GM21515 (cell line): ENCODE results near the gene SLBP.
A peak's percentile ranks its signal among the peaks of the same experiment; 100 is the strongest.
"Not testable (repeated sequence)": the region's sequence is repeated elsewhere in the genome, so short reads cannot be mapped to it uniquely, and the experiment has no call there.

Source experiments
- ATAC-seq: cut with Tn5 transposase; IDR thresholded peaks from one replicate; pipeline ENCODE4 v1.9.1; 2021; ENCODE audit not compliant: unreplicated experiment

The SLBP gene

DNA sequence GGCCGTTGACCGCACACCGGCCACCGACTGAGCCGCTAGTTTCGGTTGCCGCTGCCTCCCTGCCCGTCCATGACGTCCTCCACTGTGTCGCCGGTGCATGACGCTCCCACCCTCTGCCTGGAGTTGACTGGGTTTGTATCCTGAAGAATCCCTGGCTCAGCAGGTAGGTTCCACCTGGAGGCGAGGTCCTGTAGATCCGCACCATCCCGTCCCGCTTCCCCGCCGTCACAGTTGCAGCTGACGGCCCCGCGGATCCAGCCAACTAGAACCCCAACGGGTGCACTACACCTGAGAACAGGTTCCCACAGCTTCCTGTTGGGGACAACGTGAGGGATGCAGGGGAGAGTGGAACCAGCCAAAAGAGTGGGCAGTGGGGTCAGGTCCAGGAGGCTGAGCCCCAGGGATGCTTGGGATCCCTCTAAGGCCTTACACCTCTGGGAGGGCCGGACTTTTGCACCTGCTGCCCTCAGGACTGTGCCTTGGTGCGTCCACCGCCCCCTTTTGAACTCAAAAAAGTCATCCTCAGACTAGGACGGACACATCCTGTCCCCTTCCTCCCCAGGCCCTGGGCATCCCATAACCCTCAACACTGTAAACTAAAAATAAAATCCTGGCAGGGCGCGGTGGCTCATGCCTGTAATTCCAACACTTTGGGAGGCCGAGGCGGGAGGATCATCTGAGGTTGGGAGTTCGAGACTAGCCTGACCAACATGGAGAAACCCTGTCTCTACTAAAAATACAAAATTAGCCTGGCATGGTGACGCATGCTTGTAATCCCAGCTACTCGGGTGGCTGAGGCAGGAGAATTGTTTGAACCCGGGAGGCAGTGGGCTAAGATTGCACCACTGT, 1.1 kb upstream of the SLBP start:
- no peak for ATAC-seq

DNA sequence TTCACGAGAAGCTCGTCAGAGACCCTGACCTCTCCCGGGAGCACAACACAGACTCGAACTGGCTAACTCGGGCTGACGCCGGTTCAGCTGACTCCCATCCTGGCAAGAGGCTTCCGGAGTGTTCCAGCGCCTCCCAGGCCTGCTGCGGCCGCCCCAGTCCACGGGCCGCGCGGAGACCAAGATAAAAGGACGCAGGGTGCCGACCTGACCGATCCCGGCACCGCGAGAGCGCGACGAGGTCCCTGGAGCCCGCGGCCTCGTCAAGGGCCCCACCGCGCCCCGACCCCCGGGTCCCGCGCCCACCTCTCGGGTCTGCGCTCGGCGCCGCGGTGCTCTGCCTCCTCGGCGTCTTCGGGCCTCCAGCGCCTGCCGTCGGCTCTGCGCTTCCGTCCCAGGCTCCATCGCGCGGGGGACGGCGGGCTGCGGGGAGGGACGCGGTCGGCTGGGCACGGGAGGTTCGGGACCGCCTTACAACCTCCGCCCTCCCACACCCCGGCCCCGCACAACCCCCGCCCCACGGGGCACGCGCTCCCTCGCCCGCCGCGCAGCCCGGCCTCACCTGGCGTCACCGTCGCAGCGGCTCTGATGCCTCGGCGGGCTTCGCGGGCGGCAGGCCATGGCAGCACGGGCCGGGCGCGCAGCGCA, 426 bp downstream of the SLBP start:
- ATAC-seq: peak; percentile 9

DNA sequence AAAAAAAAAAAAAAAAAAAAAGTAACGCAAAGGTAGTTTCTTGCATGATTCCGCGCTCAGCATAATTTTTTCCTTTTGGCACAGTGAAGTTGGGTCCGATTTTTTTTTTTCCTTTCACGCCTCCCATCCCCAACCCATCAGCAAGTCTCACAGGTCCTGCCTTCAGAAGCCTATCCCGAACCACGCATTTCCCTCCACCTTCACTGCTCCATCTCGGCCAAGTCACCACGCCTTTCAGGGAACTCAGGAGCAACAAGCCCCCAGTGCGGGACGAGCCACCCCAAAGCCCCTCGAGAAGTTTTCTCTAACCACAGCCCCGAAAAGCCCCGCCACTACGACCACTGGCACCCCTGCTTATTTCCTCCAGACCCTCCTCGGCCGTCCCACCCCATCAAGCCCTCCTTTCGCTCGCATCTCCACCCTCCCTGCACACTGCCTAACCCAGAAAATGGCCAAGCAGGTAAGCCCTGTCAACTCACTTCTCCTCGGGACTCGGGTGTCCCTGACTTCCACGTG, 1.0 kb downstream of the SLBP start:
- ATAC-seq: no peak

DNA sequence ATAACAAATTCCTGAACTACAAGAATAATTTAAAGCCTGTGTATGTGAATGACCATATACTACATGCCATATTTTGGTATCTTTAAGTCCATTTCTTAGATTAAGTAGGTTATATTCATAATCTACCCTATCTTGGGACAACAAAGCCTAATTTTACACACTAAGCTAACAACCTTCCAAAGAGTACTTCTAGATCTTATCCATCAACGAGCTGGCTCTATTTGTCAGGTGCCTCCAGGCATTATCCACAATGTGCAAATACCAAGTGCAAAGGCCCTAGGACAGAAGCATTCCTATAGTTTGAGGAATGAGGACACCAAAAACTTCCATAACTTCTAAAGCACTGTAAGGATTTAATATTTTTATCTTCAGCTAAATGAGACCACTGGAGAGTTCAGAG, 3.5 kb downstream of the SLBP start:
- no peak for ATAC-seq

DNA sequence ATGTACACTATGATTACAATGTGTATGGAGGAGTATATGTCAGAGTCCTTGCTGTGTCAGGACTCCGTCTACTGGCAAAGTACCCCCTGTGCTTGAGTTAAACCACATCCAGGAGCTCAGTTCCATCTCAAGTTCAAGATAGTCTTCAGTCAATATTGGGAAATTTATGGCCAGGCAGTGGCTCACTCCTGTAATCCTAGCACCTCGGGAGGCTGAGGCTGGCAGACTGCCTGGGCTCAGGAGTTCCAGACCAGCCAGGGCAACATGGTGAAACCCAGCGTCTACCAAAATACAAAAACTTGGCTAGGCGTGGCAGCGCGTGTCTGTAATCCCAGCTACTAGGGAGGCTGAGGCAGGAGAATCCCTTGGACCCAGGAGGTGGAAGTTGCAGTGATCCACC, 5.8 kb downstream of the SLBP start:
- ATAC-seq: no peak

DNA sequence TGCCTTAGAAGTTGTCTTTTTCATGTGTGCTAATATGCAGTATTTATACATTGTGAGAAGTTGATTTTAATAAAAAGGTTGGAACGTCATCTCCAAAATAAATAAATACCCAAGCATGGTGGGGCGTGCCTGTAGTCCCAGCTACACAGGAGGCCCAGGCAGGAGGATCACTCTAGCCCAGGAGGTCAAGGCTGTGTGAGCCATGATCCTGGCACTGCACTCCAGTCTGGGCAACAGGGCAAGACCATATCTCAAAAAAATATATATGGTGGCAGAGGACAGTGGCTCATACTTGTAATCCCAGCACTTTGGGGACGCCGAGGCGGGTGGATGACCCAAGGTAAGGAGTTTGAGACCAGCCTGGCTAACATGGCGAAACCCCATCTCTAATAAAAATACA, 6.4 kb downstream of the SLBP start:
- no peak for ATAC-seq

DNA sequence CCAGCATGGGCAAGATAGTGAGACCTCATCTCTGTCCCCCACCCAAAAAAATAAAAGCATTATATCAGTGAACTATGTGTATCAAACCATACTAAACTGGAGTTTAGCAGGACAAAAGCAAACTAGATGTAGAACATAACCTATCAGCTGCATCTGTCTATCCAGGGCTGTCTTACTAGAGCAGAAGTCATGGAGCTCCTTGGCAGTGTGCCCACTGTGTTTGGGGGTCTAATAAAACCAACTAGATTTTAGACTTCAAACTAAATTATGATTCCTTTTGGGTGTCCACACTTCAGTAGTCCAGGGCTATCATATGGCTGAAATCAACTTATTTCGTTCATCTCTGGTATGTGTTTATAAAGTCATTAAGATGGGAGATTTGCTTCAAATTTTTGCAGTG, 8.3 kb downstream of the SLBP start:
- no peak for ATAC-seq

- ATAC-seq: not testable (repeated sequence)
These were observed 10.4 kb downstream of the SLBP start for GRCh38 chr4:1701671-1702070.

DNA sequence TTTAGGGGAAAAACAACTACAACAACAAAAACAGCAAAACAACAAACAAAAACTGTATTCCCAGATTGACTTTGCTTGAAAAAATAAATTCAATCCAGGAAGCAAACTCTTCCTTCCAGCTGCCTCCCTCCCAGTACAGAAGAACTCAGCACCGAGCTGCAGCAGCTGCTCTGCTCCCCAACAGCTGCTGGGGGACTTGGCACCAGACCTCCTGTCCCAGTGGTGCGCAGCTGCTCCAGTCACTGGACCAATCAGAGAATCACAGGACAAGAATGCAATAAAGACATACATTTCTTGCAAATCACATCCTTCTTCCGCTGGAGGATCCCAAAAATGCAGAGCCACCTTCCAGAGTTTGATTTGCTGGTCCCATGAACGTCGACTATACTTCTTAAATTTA, 16.2 kb downstream of the SLBP start:
- no peak for ATAC-seq

- ATAC-seq: peak; percentile 81
These were observed 18.8 kb downstream of the SLBP start for GRCh38 chr4:1693131-1693896.

DNA sequence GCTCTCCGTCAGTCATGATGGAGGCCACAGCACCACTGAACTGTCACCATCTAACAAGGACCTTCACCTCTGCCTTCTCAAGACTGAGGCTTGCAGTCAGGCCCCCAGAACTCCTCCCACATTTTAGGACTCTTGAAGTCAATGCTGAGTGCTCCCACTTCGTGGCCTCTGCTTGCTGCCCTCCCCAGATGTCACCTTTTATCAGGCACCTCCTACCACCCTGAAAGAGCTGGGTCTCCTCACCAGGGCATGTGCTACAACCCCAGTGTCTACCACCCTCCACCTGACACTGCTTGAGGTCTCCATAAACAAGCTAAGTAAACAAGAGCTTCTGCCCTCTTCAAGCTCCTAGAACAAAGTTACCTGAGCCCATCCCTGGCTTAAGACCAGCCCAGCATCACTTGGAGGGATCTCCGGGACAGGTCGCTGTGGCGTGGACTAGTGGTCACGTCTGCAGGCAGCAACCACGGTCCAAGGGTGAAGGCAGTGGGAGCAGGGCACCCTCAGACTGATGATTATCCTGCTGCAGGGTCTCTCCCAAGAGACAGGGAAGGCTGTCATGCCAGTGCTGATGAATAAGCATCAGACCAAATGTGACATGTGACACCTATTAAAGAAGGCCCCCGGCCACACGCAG, 20.3 kb downstream of the SLBP start:
- no peak for ATAC-seq

DNA sequence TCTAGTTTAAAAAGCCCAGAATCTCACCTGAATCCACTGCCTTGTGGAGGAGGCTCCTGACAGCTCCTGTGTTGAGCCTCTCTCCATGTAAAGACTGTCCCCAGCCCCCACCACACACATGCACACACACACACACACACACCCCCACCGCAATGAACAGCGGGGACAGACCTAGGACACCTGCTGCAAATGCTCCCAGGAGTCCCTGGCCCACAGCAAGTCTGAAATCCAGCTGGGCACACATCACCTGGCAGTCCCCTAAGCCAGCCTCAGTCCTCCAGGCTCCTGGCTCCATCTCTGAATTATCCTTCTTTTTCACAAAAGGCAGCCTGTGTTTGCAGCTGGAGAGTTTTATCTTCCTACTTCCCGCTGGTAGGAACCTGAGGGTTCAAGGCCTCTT, 21.4 kb downstream of the SLBP start:
- ATAC-seq: no peak

- ATAC-seq: no peak
These were observed 25.6 kb downstream of the SLBP start for GRCh38 chr4:1686440-1687036.

GRCh38 chr4:1685235-1686150, 26.6 kb downstream of the SLBP start:
- ATAC-seq: no peak

DNA sequence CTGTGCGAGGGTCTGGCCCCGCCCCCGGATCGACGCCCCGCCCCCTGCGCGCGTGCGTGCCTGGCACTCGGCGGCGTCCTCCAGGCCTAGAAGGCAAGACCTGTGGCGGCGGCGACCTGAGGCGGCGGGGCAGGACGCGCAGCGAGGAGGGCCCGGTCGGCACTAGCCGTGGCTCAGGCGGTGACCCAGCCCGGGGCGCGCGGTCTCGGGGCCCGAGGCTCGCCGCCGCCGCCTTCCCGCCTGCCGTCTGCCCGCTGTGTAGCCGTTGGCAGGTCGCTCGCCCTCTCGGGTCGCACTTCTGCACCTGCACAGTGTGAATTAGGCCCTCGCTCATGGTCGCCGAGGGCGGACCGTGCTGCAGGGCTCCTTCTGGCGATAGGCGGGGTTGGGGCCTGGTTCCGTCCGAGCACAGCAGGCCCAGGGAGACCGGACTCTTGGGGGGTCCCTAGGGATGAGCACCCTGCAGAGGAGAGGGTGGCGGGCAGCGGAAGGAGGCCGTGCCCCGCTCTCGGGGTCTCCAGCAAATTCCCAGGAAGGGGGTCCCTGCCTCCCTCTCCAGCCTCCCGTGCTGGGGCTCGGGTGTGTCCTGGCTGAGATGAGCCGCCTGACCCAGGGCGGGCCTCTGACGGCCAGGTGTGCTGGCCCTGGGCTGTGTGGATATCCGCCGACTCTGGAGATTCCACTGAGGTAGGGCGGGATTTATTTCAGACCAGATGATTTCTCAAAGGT, 27.4 kb downstream of the SLBP start:
- peak; percentile 2 for ATAC-seq

GRCh38 chr4:1683736-1684505, 28.2 kb downstream of the SLBP start, which contains the start of gene FAM53A:
Gene FAM53A, minus strand, starts transcription at chr4:1684313. Its CDS starts 15,572 bp downstream, at chr4:1668741.
- peak; percentile 85 for ATAC-seq

DNA sequence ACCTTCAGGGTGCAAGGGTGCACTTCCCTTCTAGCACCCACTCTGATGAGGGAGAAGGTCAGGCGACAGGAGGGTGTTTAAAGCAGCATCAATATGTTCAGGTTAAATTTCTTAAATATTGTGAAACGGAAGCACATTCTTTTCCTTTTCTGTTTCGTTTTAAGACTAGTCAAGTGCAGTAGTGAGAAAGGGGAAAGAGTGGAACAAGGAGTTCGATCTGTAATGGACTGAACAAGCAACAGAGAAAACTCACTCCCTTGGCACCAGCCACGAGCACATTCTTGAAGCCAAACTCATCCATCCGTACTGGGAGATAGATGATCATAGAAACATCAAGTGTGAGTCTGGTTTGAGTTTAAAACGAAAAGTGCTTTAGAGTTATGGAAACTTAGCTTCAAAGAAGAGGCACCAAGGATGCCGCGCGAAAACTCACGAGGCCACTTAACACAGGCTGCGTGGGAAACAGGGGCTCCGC, 28.8 kb downstream of the SLBP start:
- no peak for ATAC-seq

GRCh38 chr4:1682860-1683259, 29.3 kb downstream of the SLBP start:
- ATAC-seq: no peak
